Spleen (tissue), 11 donors: ENCODE measurements around the gene MED8. TPM values are rescaled to one million over a fixed set of nuclear protein-coding genes. Genes with fewer than 3 reads are reported as not detected.

Experiments used
- DNase-seq: peaks from one replicate; pipeline ENCODE4 v3.0.0-alpha.2; 2020
- H3K27ac ChIP-seq, 8 donors: fragments of 200-600 bp; sonication (generic) in 7 of 8; 1 replicate in 4 of 8; 2 replicates in 4 of 8; pipeline versions ENCODE4 v1.5.0 to v1.8.0; 2016 to 2021; ENCODE audit warnings: inconsistent platforms in 4 of 8, mild to moderate bottlenecking in 4 of 8, moderate library complexity in 1 of 8
- H3K27me3 ChIP-seq, 7 donors: fragments of 200-600 bp; sonication (generic) in 6 of 7; replicated peaks in 1 of 7; 1 replicate in 4 of 7; 2 replicates in 3 of 7; pipeline versions ENCODE4 v1.5.0 to v1.8.0; 2016 to 2021; ENCODE audit warnings: inconsistent platforms in 3 of 7, mild to moderate bottlenecking in 1 of 7
- H3K36me3 ChIP-seq, 6 donors: fragments of 200-600 bp; sonication (generic) in 5 of 6; 1 replicate in 4 of 6; 2 replicates in 2 of 6; pipeline versions ENCODE4 v1.5.0 to v1.8.0; 2016 to 2021; ENCODE audit warnings: inconsistent platforms in 2 of 6
- H3K4me1 ChIP-seq, 6 donors: fragments of 200-600 bp; sonication (generic) in 5 of 6; 1 replicate in 3 of 6; 2 replicates in 3 of 6; pipeline versions ENCODE4 v1.5.0 to v1.8.0; 2016 to 2021; ENCODE audit warnings: inconsistent platforms in 3 of 6
- H3K4me3 ChIP-seq, 8 donors: fragments of 200-600 bp; sonication (generic) in 7 of 8; 1 replicate in 4 of 8; 2 replicates in 4 of 8; pipeline versions ENCODE4 v1.5.0 to v1.8.0; 2016 to 2021; ENCODE audit warnings: inconsistent platforms in 4 of 8, mild to moderate bottlenecking in 4 of 8, moderate library complexity in 2 of 8
- H3K9me3 ChIP-seq, 8 donors: fragments of 200-600 bp; sonication (generic) in 7 of 8; 1 replicate in 4 of 8; 2 replicates in 4 of 8; pipeline versions ENCODE4 v1.5.0 to v1.8.0; 2016 to 2021; ENCODE audit warnings: inconsistent platforms in 4 of 8
- CTCF ChIP-seq, 11 experiments: fragments of 200-600 bp in 7 of 11; fragments of 450-650 bp in 4 of 11; sonication (generic) in 4 of 11; IDR thresholded peaks in 8 of 11; conservative IDR thresholded peaks in 3 of 11; 1 replicate in 7 of 11; 2 replicates in 4 of 11; pipeline versions ENCODE4 v1.4.0 to v1.8.0; 2016 to 2021; ENCODE audit warnings: antibody characterized with exemption in 11 of 11, inconsistent platforms in 4 of 11, mild to moderate bottlenecking in 1 of 11
- POLR2A ChIP-seq, 3 donors: fragments of 450-650 bp; IDR thresholded peaks; one replicate each; pipeline ENCODE4 v1.5.1; 2017; ENCODE audit warnings: antibody characterized with exemption in 3 of 3, mild to moderate bottlenecking in 1 of 3
- POLR2AphosphoS5 ChIP-seq, 3 donors: sonication (generic); formaldehyde crosslinking; IDR thresholded peaks; one replicate each; pipeline ENCODE4 v1.5.1; 2017; ENCODE audit warnings: antibody characterized with exemption in 3 of 3
- WGBS, 5 donors: extraction: QIAGEN DNeasy Blood & Tissue Kit in 3 of 5; methylation state at CpG; one replicate each; pipeline versions ENCODE4 v1.1.5 to v1.1.7; 2013 to 2018; 5-methylcytosine and 5-hydroxymethylcytosine counted together
- intact Hi-C: fragments of 100-400 bp; cut with DNase I; formaldehyde crosslinking; loops from one replicate; pipeline ENCODE4 v1.15.0; 2023; ENCODE audit warnings: low total_unique reads
- polyA plus RNA-seq, 3 donors: library from polyadenylated mRNA; stranded (reverse); fragments of 200-250 nt; gene quantifications; one replicate each; pipeline ENCODE4 v1.2.1, GENCODE V29; 2013
- total RNA-seq, 7 donors: library from RNA; depleted of rRNA in 3 of 7; stranded (reverse); fragments of >200 nt in 3 of 7; fragmentation: NEBNext Ultra II Directional in 4 of 7; extraction: Animal tissue kit (Norgen Biotek cat#: 25700) in 4 of 7; gene quantifications; one replicate each; pipeline versions ENCODE4 v1.1.0 to v1.2.1, GENCODE V29; 2016 to 2021
- donor health status: healthy with polysubstance abuse.
- donor health status: DM: no; HTN: no; CAD: no; lungs with moderate emphysema.
- donor health status: DM: no; HTN: no; CAD: no.
- donor health status: Bipolar disorder and iron deficiency.
- donor health status: healthy.
- donor health status: DM: no; HTN: no; CAD: no.
- donor health status: DM: yes; HTN: yes; CAD: no.

Gene MED8
- total and polyA plus RNA-seq, 10 donors: 18.3 to 38.3 (median 28.2) TPM

- Histone ChIP-seq H3K36me3 (peaks cover 6 to 41% (median 35%) of the 10 kb centered on the region in 6 donors), H3K4me1 (peaks cover 16 to 85% (median 39%) of the 10 kb centered on the region in 6 donors), H3K9me3 (no peaks in the 10 kb centered on the region), H3K27me3 (no peaks in the 10 kb centered on the region), H3K27ac (peak overlapping the region; percentile 92 to 99 (median 98)), H3K4me3 (peak overlapping the region; percentile 69 to 96 (median 80))
- intact Hi-C loops: no loop called here
- TF ChIP-seq POLR2AphosphoS5 (IDR thresholded peaks at IDR 0.05) (no peak), CTCF (IDR thresholded peaks at IDR 0.05 in 8 of 11, conservative IDR thresholded peaks at IDR 0.05 in 3 of 11) (no peak), POLR2A (IDR thresholded peaks at IDR 0.05) (no peak)
- no peak for DNase-seq
- 14 to 33% (median 25%) methylated on average over 4 to 5 of the region's 5 CpGs for WGBS, 5 donors
These were observed 23.0 kb downstream of the MED8 start for GRCh38 chr1:43366601-43367025.

GRCh38 chr1:43366179-43366578 is 23.4 kb downstream of the MED8 start:
- Histone ChIP-seq H3K4me3 (peak overlapping the region in 5 of 8 donors; percentile 71 to 96 (median 81)), H3K9me3 (no peaks in the 10 kb centered on the region), H3K27ac (peak overlapping the region in 6 of 8 donors; percentile 38 to 99 (median 98)), H3K4me1 (peaks cover 16 to 84% (median 39%) of the 10 kb centered on the region in 6 donors), H3K27me3 (no peaks in the 10 kb centered on the region), H3K36me3 (peaks cover 6 to 45% (median 39%) of the 10 kb centered on the region in 6 donors)
- intact Hi-C loops: no loop called here
- TF ChIP-seq POLR2AphosphoS5 (IDR thresholded peaks at IDR 0.05) (no peak), POLR2A (IDR thresholded peaks at IDR 0.05) (no peak), CTCF (IDR thresholded peaks at IDR 0.05 in 8 of 11, conservative IDR thresholded peaks at IDR 0.05 in 3 of 11) (no peak)
- peak; percentile 82 for DNase-seq
- WGBS, 5 donors: 68 to 82% (median 76%) methylated on average over 8 to 11 of the region's 11 CpGs

- peaks cover 16 to 84% (median 39%) of the 10 kb centered on the region in 6 donors for H3K4me1 ChIP-seq
- no peaks in the 10 kb centered on the region for H3K27me3 ChIP-seq
- intact Hi-C loops: no loop called here
- TF ChIP-seq POLR2AphosphoS5 (IDR thresholded peaks at IDR 0.05) (no peak), CTCF (IDR thresholded peaks at IDR 0.05 in 8 of 11, conservative IDR thresholded peaks at IDR 0.05 in 3 of 11) (no peak), POLR2A (IDR thresholded peaks at IDR 0.05) (no peak)
- DNase-seq: no peak
- peaks cover 6 to 50% (median 40%) of the 10 kb centered on the region in 6 donors for H3K36me3 ChIP-seq
- H3K9me3 ChIP-seq: no peaks in the 10 kb centered on the region
- peak overlapping the region in 1 of 8 donors; percentile 95 for H3K4me3 ChIP-seq
- H3K27ac ChIP-seq: peak overlapping the region in 5 of 8 donors; percentile 38 to 99 (median 98)
- 74 to 89% (median 79%) methylated on average over 2 of the region's 2 CpGs for WGBS, 5 donors
These were observed 23.9 kb downstream of the MED8 start for GRCh38 chr1:43365678-43366077.

GRCh38 chr1:43363935-43364525 is 25.6 kb downstream of the MED8 start:
- Histone ChIP-seq H3K36me3 (peaks cover 6 to 59% (median 41%) of the 10 kb centered on the region in 6 donors), H3K4me3 (no peak overlapping the region), H3K27ac (peak overlapping the region in 2 of 8 donors; percentile 2 to 46), H3K27me3 (no peaks in the 10 kb centered on the region), H3K9me3 (no peaks in the 10 kb centered on the region), H3K4me1 (peaks cover 18 to 84% (median 41%) of the 10 kb centered on the region in 6 donors)
- TF ChIP-seq POLR2A (IDR thresholded peaks at IDR 0.05) (no peak), CTCF (IDR thresholded peaks at IDR 0.05 in 8 of 11, conservative IDR thresholded peaks at IDR 0.05 in 3 of 11) (no peak), POLR2AphosphoS5 (IDR thresholded peaks at IDR 0.05) (no peak)
- no peak for DNase-seq
- intact Hi-C loops: no loop called here
- 86 to 91% (median 86%) methylated on average over 5 of the region's 5 CpGs for WGBS, 5 donors
